ENCODE measurements around the gene TMBIM4. TPM values are rescaled to one million over a fixed set of nuclear protein-coding genes. Genes with fewer than 3 reads are reported as not detected.

TMBIM4 gene
- polyA plus RNA-seq, 1 experiment, result 108 TPM

- Histone ChIP-seq H3K36me3 (ENCODE audit: control insufficient read depth, insufficient read depth, low read length) (peaks cover 13% of the 10 kb centered on the region), H3K27me3 (ENCODE audit: control insufficient read depth, insufficient read depth, low read length) (no peaks in the 10 kb centered on the region), H3K4me3 (ENCODE audit: low read depth, low read length) (no peak overlapping the region)
- ChIA-PET POLR2A (no interaction called here), CTCF (interaction anchor here (0.8 to 1.6 kb wide), 2 partner anchors 9 to 17 kb away, joined by 3 to 4 read pairs; no protein-coding TSS in a partner anchor)
- no peak for TF ChIP-seq CTCF (IDR thresholded peaks at IDR 0.05; ENCODE audit: insufficient read depth, low read depth, low read length)
- no peak for DNase-seq (ENCODE audit: low read depth)
These were observed 28.5 kb downstream of the TMBIM4 start for GRCh38 chr12:66141299-66141698.

GRCh38 chr12:66140731-66141130 is 29.1 kb downstream of the TMBIM4 start:
- no peak for DNase-seq (ENCODE audit: low read depth)
- POLR2A ChIA-PET, result no interaction called here
- H3K27me3 ChIP-seq (ENCODE audit: control insufficient read depth, insufficient read depth, low read length), result no peaks in the 10 kb centered on the region
- H3K36me3 ChIP-seq (ENCODE audit: control insufficient read depth, insufficient read depth, low read length), result peaks cover 12% of the 10 kb centered on the region
- CTCF ChIA-PET, result interaction anchor here (0.8 to 1.6 kb wide), 2 partner anchors 8 to 18 kb away, joined by 3 to 4 read pairs; no protein-coding TSS in a partner anchor
- no peak for TF ChIP-seq CTCF (IDR thresholded peaks at IDR 0.05; ENCODE audit: insufficient read depth, low read depth, low read length)
- no peak overlapping the region for H3K4me3 ChIP-seq (ENCODE audit: low read depth, low read length)

GRCh38 chr12:66139328-66139727 is 30.5 kb downstream of the TMBIM4 start:
- DNase-seq (ENCODE audit: low read depth), result no peak
- no peaks in the 10 kb centered on the region for H3K27me3 ChIP-seq (ENCODE audit: control insufficient read depth, insufficient read depth, low read length)
- peaks cover 12% of the 10 kb centered on the region for H3K36me3 ChIP-seq (ENCODE audit: control insufficient read depth, insufficient read depth, low read length)
- TF ChIP-seq CTCF (IDR thresholded peaks at IDR 0.05; ENCODE audit: insufficient read depth, low read depth, low read length), result no peak
- CTCF ChIA-PET, result no interaction called here
- POLR2A ChIA-PET, result no interaction called here
- H3K4me3 ChIP-seq (ENCODE audit: low read depth, low read length), result no peak overlapping the region

GRCh38 chr12:66137937-66138336 is 31.9 kb downstream of the TMBIM4 start:
- Histone ChIP-seq H3K4me3 (ENCODE audit: low read depth, low read length) (no peak overlapping the region), H3K36me3 (ENCODE audit: control insufficient read depth, insufficient read depth, low read length) (peaks cover 11% of the 10 kb centered on the region), H3K27me3 (ENCODE audit: control insufficient read depth, insufficient read depth, low read length) (no peaks in the 10 kb centered on the region)
- TF ChIP-seq CTCF (IDR thresholded peaks at IDR 0.05; ENCODE audit: insufficient read depth, low read depth, low read length), result no peak
- no peak for DNase-seq (ENCODE audit: low read depth)
- ChIA-PET CTCF (interaction anchor here (1.6 kb wide), 1 partner anchor 271 kb away, joined by 3 read pairs; no protein-coding TSS in a partner anchor), POLR2A (no interaction called here)

- Histone ChIP-seq H3K27me3 (ENCODE audit: control insufficient read depth, insufficient read depth, low read length) (no peaks in the 10 kb centered on the region), H3K36me3 (ENCODE audit: control insufficient read depth, insufficient read depth, low read length) (peaks cover 2% of the 10 kb centered on the region; the same call in 1 of the 2 replicates), H3K4me3 (ENCODE audit: low read depth, low read length) (no peak overlapping the region)
- DNase-seq (ENCODE audit: low read depth), result no peak
- no peak for TF ChIP-seq CTCF (IDR thresholded peaks at IDR 0.05; ENCODE audit: insufficient read depth, low read depth, low read length)
- ChIA-PET CTCF (interaction anchor here (1.0 to 2.0 kb wide), 4 partner anchors 9 to 17 kb away, joined by 3 to 6 read pairs (median 4); no protein-coding TSS in a partner anchor), POLR2A (no interaction called here)
These were observed 37.4 kb downstream of the TMBIM4 start for GRCh38 chr12:66132408-66132807.

Measured in BJ (cell line).